ENCODE results near the gene PAK4. TPM values are rescaled to one million over a fixed set of nuclear protein-coding genes. Genes with fewer than 3 reads are reported as not detected.

PAK4 gene
- total and polyA plus RNA-seq, 10 of the 15 experiments (the other 5 are each of a cell fraction or from before 2014, with no cell fraction given), result 0.08 to 19.3 (median 5.9) TPM

GRCh38 chr19:39158646-39159260 lies 33.2 kb downstream of the PAK4 start (continued):
- TF ChIP-seq CEBPZ (IDR thresholded peaks at IDR 0.05; ENCODE audit: low read depth, low read length) (no peak), POU2F2 (IDR thresholded peaks at IDR 0.05; ENCODE audit: borderline replicate concordance, low read depth, low read length) (no peak), EP300 (IDR thresholded peaks at IDR 0.05; ENCODE audit: borderline replicate concordance in 1 of 2, control insufficient read depth in 1 of 2, low read depth in 2 of 2, low read length in 2 of 2) (no peak), HDAC2 (IDR thresholded peaks at IDR 0.05) (no peak)
- TF ChIP-seq, protein P1, sequence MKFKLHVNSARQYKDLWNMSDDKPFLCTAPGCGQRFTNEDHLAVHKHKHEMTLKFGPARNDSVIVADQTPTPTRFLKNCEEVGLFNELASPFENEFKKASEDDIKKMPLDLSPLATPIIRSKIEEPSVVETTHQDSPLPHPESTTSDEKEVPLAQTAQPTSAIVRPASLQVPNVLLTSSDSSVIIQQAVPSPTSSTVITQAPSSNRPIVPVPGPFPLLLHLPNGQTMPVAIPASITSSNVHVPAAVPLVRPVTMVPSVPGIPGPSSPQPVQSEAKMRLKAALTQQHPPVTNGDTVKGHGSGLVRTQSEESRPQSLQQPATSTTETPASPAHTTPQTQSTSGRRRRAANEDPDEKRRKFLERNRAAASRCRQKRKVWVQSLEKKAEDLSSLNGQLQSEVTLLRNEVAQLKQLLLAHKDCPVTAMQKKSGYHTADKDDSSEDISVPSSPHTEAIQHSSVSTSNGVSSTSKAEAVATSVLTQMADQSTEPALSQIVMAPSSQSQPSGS (IDR thresholded peaks at IDR 0.05; ENCODE audit: low read length), result no peak
- TF ChIP-seq, protein P2, sequence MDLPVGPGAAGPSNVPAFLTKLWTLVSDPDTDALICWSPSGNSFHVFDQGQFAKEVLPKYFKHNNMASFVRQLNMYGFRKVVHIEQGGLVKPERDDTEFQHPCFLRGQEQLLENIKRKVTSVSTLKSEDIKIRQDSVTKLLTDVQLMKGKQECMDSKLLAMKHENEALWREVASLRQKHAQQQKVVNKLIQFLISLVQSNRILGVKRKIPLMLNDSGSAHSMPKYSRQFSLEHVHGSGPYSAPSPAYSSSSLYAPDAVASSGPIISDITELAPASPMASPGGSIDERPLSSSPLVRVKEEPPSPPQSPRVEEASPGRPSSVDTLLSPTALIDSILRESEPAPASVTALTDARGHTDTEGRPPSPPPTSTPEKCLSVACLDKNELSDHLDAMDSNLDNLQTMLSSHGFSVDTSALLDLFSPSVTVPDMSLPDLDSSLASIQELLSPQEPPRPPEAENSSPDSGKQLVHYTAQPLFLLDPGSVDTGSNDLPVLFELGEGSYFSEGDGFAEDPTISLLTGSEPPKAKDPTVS (IDR thresholded peaks at IDR 0.05; ENCODE audit: low read depth, low read length), result no peak
